GM18868 (cell line): ENCODE measurements around the gene TNNI3K.

Experiments used
- ATAC-seq: cut with Tn5 transposase; IDR thresholded peaks from one replicate; pipeline ENCODE4 v1.9.1; 2021; ENCODE audit warnings: mild to moderate bottlenecking, moderate library complexity; ENCODE audit not compliant: unreplicated experiment

The TNNI3K gene

DNA sequence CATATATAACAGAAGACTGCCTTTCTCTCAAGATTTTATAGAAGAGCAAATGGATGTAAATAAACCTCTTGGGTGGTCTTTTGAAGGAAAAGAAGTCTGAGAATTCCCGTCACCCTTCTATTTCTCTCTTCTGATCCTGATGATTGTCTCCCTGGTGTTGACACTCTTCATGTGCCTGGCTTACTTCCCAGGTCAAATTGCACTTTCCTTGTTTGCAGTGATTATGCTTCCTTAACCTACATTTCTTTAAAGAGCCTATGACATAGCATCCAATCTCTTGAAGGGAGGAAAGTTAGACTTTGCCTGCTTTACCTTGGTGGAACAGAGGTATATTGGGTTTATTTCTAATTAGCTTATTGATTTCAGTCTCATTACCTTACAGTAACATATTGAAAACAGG, 197.1 kb downstream of the TNNI3K start:
- no peak for ATAC-seq

DNA sequence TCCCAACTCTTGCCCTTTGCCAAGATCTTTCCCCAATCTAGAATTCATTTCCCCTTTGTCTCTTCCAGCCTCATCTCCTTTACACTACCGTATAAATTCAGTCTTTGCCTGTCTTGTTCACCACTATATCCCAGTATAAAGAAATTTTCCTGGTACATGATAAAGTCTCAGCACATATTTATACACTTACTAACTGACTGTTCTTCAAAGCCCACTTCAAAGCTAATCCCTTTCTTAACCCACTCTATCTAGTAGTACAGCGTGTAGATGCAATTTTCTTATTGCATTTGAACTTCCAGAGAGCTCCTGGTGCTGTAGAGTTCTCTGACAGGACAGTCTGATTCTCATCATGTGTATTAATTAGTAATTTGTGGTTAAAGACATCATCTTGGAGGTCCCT, 199.1 kb downstream of the TNNI3K start:
- ATAC-seq = no peak

DNA sequence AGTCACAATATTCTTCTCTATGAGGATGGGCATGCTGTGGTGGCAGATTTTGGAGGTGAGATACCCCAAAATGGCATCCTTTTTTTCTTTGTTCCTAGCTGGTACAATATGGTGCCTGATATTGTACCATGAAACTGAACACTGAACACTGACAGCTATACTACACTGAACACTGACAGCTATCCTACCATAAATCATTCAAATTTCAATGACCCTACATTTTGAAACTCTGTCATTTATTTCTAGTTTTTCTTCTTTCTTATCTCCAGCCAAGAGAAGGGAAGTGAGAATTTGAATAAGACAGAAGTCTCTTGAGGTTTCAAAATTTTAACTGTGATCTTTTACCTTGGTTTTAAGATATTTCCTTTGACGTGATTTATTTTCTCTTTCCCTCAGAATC, 200.9 kb downstream of the TNNI3K start:
- peak; percentile 38 for ATAC-seq

DNA sequence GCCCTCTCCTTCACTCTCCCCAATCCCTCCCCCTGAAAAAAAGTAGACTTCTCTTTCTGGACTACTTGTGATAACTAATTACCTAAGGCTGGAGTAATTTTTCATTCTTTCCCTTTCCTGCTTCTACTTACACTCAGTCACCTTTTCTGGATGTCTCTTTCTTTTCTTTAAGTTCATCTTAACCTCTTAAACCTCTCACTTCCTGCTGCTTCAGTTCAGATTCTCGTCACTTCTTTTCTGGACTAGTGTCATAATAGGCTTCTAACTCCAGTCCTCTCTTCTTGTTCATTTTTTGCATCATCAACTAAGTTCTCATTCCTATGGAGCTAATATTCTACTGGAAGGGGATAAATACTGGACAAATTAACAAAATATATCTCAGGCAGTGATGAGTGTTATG, 201.8 kb downstream of the TNNI3K start:
- no peak for ATAC-seq

DNA sequence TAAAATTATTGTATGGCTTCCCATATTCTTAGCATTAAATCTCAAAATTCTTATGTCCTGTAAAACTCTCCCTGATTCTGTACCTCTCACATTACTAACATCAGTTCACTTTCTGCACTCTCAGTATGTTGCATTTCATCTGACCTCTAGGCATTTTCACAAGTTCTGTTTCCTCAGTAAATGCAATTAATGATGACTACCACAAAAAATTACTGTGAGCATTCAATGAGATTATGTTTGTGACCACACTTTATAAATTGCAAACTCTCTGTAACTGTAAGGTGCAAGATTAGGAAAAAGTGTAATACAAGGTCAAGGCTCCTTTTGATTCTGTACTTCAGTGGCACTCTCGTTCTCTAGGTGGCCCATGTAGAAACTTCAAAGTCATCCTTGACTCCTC, 216.8 kb downstream of the TNNI3K start:
- no peak for ATAC-seq

DNA sequence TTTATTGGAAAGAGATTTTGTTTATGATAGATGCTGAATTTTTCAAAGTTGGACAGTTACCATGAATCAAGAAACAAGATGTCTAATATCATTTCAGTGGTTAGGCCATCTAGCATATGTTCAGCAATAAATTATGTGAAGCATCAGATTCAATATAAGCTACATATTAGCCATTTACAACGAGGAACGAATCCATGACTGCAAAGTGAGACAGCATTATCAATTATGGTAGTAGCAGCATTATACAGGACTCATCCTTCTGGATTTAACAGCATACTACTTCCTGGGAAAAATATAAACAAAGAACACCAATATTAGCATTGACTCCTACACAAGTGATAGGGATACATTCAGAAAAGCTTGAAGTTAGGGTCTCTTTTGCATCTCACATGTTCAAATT, 218.1 kb downstream of the TNNI3K start:
- ATAC-seq = no peak

DNA sequence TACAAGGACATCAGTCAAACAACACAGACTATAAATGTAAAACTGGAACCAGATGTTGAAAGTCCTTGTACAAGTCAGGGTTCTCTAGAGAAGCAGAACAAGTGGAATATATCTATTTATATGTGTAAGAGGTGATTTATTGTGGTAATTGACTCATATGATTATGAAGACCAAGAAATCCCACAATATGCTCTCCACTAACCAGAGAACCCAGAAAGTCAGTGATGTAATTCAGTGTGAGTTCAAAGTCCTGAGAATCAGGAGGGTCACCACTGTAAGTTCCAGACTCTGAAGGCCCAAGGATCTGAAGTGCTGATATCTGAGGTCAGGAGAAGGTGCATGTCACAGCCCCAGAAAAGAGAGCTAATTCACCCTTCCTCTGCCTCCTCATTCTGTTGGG, 220.2 kb downstream of the TNNI3K start:
- ATAC-seq = no peak

DNA sequence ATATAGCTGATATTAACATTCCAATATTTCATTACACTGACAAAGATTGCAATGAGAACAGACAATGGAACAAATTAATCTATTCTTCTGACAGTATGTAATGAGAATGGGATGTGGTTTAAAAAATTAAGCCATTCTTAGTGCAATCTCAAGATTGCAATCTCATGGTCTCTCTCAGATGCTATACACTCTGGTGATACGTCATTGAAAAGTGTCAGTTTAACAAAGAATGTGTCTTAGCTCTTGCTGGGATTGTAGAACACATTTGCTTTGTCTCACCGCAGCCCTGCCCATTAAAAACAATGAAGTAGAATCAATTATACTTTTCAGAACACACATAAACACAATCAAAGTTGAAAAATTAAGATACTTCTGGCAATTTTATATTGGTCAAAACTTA, 222.1 kb downstream of the TNNI3K start:
- no peak for ATAC-seq

DNA sequence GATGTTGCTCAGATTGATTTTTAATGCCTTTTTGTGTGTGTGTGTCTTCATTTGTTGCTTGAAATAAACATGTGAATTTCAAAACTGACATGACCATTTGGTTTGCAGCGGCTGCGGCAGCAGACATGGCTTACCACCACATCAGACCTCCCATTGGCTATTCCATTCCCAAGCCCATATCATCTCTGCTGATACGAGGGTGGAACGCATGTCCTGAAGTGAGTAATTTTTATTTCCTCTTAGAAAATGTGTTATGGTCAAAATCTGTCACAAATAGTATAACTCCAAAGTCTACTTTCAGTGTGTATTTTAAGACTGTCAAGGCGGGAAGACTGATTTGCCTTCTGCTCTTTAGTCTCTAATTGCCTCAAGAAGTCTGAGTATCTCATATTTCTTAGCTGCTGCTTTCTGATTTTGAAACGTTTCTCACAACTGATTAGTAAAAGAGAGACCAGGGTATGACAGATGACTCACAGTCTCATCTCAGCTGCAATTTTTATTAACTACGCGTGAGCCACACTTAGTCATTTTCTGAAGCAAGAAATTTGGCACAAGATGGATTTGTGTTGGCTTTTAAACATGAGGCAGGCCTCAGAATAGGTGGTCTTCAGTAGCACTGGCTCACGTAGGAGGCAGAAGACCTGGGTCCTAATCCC, 228.3 kb downstream of the TNNI3K start:
- ATAC-seq = peak; percentile 85

DNA sequence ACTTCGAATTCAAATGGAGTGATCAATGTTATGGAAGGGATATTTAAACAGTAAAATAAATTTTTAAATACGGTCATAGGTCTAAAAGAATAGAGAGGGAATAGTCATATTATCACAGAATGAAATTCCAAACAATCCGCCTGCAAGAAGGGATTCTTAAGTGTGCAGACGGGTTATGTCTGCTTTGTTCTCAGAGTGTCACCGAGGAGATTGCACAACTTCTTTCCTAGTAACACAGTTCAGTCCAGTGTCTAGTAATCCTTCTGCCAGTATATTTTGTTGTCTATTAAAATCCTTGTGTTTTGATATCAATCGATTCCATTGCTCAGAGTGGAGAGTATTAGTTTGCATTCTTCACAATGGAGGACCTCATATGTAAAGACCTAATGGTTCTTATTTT, 228.8 kb downstream of the TNNI3K start:
- ATAC-seq = no peak

DNA sequence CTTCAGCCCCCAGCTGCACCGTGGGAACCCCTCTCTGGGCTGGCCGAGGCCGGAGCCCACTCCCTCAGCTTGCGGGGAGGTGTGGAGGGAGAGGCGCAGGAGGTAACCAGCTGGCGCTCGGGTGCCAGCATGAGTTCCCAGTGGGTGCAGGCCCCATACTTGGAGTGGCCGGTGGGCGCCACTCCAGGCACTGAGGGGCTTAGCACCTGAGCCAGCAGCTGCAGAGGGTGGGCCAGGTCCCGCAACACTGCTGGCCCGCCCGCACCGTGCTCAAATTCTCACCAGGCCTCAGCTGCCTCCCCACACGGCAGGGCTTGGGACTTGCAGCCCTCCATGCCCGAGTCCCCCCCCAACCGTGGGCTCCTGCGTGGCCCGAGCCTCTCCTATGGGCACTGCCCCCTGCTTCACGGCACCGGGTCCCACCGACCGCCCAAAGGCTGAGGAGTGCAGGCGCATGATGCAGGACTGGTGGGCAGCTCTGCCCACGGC, 230.1 kb downstream of the TNNI3K start:
- ATAC-seq = no peak

DNA sequence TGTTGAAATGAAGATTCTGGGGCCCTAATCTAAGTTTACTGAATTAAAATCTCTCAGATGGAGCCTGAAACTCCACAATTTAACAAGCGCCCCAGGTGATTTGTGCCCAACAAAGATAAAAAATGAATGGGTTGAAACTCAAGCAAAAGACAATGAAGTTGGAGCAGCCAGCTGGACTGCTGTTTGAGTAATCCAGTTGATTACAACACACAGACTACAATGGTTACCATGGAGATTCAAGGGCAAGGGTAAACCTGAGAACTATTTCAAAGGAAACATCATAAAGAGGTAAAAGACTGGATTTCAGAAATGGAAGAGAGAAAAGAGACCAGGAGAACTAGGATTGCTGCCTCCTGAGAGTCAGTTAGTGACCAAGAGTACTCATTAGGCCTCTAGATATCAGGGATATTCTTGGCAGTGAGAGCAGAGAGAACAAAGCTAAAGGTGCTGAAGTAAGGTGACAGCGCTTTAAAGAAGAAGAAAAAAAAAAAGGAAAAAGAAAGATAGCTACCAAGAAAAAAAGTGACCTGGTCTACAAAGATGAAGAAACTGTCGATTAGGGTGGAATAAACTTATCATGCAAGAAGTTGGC, 232.7 kb downstream of the TNNI3K start:
- ATAC-seq = no peak

DNA sequence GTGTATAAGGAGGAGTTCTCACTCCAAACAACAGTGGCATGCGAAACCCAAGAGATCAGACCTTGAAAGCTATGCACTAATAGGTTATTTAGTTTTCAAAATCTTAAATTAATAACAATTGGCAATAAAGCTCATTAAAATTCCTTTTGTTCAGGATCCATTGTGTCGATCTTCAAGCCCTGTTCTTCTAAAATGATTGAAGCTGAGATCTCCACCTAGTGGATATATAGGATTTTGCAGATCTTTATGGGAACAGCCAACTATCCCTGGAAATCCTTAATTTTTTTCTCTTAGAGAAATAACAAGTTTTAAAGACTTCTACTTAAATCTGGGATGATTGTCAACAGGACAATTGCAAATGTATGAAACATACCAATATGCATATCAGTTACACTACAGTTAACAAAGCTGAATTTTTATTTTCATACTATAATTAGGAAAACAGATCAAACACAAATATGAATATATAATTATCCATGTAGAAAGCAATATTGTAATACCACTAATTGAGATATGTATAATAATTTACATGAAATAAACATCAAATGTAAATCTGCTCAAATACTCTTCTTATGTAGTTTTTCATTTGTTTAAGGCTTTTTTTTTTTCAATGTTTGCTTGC, 233.9 kb downstream of the TNNI3K start:
- ATAC-seq = peak; percentile 53

DNA sequence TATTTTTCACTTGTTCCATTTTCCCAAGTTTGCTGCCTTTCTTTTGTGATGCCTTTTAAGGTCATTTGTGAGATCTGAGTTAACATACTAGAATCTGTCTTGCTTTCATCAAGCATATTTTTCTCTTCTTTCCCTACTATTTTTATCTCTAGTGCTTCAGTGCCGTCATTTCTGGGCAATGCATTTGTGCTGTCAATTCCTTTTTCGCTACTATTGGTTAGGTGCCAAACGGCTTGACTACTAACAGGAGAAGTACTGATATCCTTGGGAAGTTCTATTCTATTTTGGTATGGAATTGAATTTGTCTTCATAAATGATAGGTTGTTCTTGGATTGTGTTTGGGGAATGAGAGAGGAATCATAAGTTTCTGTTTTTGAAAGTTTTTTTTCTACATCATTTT, 235.1 kb downstream of the TNNI3K start:
- no peak for ATAC-seq

DNA sequence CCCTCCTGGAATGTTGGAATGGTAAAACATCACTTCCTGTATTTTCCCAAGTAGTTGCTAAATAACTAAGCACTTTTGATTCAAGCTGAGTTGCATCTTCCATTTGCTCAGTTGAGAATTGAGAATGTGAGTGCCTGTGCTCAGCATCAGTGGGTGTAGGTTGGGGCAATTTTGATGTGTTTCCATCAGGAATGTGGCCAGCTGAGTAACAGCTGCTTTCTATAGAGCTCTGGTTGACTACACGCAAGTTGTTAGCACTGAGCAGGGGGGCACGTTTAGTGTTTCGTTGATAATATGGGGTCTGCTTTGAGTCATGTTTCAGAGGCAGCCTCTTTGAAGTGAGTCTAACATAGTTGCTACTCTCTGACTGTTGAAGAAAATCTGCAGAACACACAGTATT, 235.7 kb downstream of the TNNI3K start:
- ATAC-seq = no peak

DNA sequence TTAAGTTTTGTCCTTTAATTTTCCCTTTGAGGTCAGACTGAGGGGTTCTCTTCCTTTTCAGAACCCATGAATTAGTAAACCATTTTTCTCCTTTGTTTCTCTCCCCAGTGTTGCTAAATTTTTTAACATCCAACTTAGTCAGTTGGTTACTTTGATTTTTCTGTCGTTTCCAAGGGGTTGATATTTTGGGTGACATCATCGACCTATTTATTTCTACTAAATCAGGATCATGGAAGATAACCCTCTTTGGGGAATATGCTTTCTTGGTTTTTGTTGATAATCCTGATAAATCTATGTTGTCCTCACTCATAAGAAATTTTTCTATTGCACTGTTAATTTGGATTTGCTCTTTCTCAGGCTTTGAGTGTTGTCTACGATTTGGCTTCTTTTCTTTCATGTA, 236.3 kb downstream of the TNNI3K start:
- ATAC-seq = no peak

DNA sequence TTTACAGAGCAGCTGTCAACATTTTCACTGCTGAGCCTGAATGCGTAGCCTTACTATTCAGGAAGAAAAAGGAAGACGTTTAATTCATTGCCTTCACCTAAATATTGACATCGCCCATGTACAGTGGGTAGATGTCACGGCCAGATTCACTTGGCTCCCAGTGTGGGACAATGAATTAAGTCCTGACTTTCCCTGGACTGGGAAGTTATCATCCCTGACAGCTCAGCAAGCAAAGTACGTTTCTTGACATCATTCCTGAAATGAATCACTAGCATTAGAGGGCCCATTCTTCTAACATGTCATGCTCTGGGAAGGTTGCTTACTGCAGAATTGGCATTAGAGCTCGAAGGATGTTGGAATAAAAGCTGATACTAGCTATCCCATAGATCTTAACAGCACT, 239.4 kb downstream of the TNNI3K start:
- ATAC-seq = no peak

DNA sequence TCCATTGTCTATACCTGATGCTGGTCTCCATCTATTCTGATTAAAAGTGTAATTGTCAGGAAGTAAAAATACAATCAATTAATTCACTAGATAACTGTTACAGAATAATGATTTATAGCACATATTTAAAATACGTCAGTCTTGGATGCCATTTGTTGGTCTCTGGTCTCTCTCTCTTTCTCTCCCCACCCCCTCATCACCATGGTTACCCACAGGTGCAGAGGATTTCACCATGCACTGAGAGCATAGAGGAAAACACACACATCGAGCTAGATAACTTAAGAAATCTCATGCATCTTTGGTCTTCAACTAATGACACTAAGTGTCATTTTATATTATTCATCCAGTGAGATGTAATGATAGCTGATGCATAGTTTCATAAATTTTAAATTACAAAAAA, 243.8 kb downstream of the TNNI3K start:
- no peak for ATAC-seq

DNA sequence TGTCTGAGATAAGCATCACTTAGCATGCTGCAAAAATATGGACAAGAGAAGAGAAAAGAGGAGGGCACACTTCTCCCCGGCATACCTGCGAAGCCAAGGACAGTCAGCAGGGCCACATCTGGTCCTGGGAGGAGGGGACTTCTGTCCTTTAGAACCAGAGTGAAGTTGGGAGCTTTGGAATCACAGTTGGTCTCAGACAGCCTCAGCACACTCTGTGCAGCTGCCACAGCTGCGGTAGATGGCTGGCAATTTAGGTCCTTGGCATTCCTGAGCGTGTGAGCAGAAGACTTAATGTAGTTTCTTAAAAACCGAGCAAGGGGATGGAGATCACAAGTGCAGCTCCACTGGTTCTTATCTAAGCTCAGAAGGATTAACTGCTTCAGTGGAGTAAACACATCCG, 244.9 kb downstream of the TNNI3K start:
- no peak for ATAC-seq

DNA sequence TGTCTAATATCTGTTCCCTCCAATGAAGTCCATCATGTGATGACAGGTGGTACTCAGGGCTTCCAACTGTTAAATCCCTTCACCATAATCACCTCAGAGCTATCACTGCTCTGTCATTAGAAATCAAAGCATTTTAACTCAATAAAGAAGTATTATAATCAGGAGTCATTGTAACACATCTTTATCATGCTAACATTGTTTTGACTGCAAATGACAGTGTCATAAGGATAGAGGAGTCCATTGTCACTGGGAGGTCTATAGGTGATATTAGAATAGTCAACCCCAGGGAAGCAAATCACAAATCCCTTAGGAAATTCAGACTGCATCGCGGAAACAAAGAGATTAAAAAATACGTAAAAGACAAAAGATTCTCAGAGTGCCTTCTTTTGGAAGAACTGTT, 246.4 kb downstream of the TNNI3K start:
- ATAC-seq = no peak

DNA sequence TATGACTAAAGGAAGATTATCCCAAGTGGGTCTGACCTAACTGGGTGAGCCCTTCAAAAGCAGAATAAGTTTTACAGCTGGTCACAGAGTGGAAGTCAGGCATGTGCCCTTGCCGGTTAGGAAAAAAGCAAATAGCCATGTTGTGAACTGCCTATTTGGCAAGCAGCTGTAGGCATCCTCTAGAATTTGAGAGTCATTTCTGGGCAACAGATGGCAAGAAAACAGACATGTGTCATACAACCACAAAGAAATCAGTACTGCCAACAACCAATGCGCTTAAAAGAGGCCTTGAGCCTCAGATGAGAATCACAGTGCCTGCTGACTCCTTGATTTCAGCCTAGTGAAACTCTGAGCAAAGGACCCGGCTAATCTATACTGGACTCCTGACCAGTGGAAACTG, 250.4 kb downstream of the TNNI3K start:
- no peak for ATAC-seq

DNA sequence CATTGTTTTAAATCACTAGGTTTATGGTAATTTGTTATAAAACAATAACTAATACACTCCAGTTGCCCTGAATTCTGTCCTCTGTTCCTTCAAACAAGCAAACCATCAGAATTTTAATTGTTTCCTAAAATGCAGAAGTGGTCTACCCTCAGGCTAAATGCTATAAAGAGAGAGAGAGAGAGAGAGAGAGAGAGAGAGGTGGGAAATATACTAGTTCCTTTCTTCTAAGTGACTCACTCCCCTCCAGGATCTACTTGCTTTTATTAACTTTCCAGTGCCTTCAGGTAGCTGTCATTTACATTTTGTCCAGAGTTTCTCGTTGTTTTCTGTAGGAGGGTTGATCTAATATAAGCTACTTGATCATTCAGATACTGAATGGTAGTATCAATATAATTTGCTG, 250.8 kb downstream of the TNNI3K start:
- no peak for ATAC-seq

DNA sequence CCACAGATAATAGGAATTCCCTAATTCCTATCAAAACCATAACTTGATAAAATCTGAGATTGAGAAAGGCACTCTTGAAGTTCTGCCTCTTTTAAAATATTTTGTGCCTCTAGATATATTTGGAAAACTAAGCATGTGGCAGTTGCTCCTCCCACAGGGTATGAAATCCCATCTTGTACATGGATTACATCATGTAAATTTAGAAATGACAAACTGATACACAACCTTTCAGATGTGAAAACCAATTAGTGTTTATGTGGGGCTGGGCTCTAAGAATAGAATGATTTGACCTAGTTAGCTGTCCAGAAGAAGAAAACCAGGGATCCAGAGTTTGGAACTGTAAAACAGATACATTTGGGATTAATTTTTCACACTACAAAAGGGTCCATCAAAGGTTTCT, 261.5 kb downstream of the TNNI3K start:
- ATAC-seq = no peak
